ENCODE measurements around the gene TREH. TPM values are rescaled to one million over a fixed set of nuclear protein-coding genes. Genes with fewer than 3 reads are reported as not detected.

The TREH gene
- total and polyA plus RNA-seq, 2 of the 8 experiments (the other 6 are each of a cell fraction or from before 2014, with no cell fraction given) = 0.03 TPM; not detected in 1

GRCh38 chr11:118666371-118666770, 13.1 kb downstream of the TREH start:
- Histone ChIP-seq H3K4me2 (ENCODE audit: insufficient read depth in 1 of 2, low read depth in 2 of 2, low read length in 2 of 2) (no peak overlapping the region), H3K56ac (replicated peaks; ENCODE audit: insufficient read length, low read depth, low read length) (no peak overlapping the region), H3K36me3 (ENCODE audit: control insufficient read depth in 2 of 4, insufficient read depth in 4 of 4, low read length in 3 of 4) (no peaks in the 10 kb centered on the region), H3K18ac (ENCODE audit: extremely low read depth, low read length) (no peak overlapping the region), H3K14ac (ENCODE audit: insufficient read length) (no peak overlapping the region), H2BK20ac (ENCODE audit: low read length) (no peak overlapping the region), H3K4me1 (replicated peaks in 1 of 4; ENCODE audit: control insufficient read depth in 3 of 4, insufficient read depth in 4 of 4, low read length in 3 of 4) (no peaks in the 10 kb centered on the region; a peak in 2 of 7 replicates), H3K9me3 (ENCODE audit: insufficient read depth in 2 of 2, low read depth in 1 of 2, low read length in 1 of 2) (no peaks in the 10 kb centered on the region), H2BK12ac (ENCODE audit: low read depth, low read length) (no peak overlapping the region), H3K27ac (ENCODE audit: low read depth, low read length) (no peak overlapping the region), H3K79me2 (ENCODE audit: control insufficient read depth in 1 of 2, insufficient read depth in 2 of 2, low read length in 2 of 2) (no peaks in the 10 kb centered on the region), H3K79me1 (ENCODE audit: low read depth, low read length) (no peaks in the 10 kb centered on the region), H2AFZ (ENCODE audit: low read length) (0 out of 2 replicates have a peak overlapping the region, but pooled peaks have one; percentile 9), H4K20me1 (replicated peaks in 1 of 2; ENCODE audit: control insufficient read depth in 1 of 2, insufficient read depth in 2 of 2, low read length in 2 of 2) (no peaks in the 10 kb centered on the region), H3K23ac (ENCODE audit: insufficient read length) (no peak overlapping the region), H4K5ac (ENCODE audit: insufficient read length, low read depth, low read length) (no peak overlapping the region), H3K23me2 (ENCODE audit: low read depth, low read length) (no peaks in the 10 kb centered on the region; the same call in 1 of the 2 replicates), H3K27me3 (replicated peaks in 1 of 4; ENCODE audit: control insufficient read depth in 3 of 4, extremely low read depth in 1 of 4, insufficient read depth in 3 of 4, low read length in 3 of 4) (no peaks in the 10 kb centered on the region), H4K91ac (replicated peaks; ENCODE audit: insufficient read length, low read length) (no peak overlapping the region), H2BK5ac (ENCODE audit: low read depth, low read length) (no peak overlapping the region), H2BK120ac (replicated peaks; ENCODE audit: low read depth, low read length) (no peak overlapping the region), H2BK15ac (ENCODE audit: low read length) (no peak overlapping the region), H4K8ac (ENCODE audit: extremely low read depth, insufficient read depth, low read length) (no peak overlapping the region), H3K4ac (replicated peaks; ENCODE audit: insufficient read length, low read depth, low read length) (no peak overlapping the region), H3K4me3 (ENCODE audit: extremely low read depth in 1 of 4, insufficient read depth in 2 of 4, low read depth in 3 of 4, low read length in 4 of 4) (no peak overlapping the region), H3K9ac (replicated peaks in 1 of 4; ENCODE audit: extremely low read depth in 1 of 4, low read depth in 3 of 4, low read length in 3 of 4) (no peak overlapping the region), H2AK5ac (ENCODE audit: low read depth, low read length) (no peak overlapping the region)
- TF ChIP-seq CREB1 (IDR thresholded peaks at IDR 0.05) = no peak
- TF ChIP-seq SP1 (IDR thresholded peaks at IDR 0.05; ENCODE audit: low read depth, low read length) = no peak
- TF ChIP-seq POLR2A (IDR thresholded peaks at IDR 0.05; ENCODE audit: control extremely low read depth in 1 of 2, low read depth in 2 of 2, low read length in 2 of 2) = no peak
- TF ChIP-seq EP300 (IDR thresholded peaks at IDR 0.05; ENCODE audit: borderline replicate concordance in 1 of 2, low read depth in 2 of 2, low read length in 2 of 2) = no peak
- no peak for TF ChIP-seq CHD1 (IDR thresholded peaks at IDR 0.05; ENCODE audit: low read depth, low read length)
- TF ChIP-seq GTF2F1 (IDR thresholded peaks at IDR 0.05; ENCODE audit: borderline replicate concordance, low read depth, low read length) = no peak
- no peak for TF ChIP-seq SRF (IDR thresholded peaks at IDR 0.05; ENCODE audit: low read depth, low read length)
- TF ChIP-seq CEBPB (IDR thresholded peaks at IDR 0.05; ENCODE audit: low read depth, low read length) = no peak
- no peak for TF ChIP-seq KDM4A (IDR thresholded peaks at IDR 0.05; ENCODE audit: low read depth, low read length, severe bottlenecking)
- no peak for TF ChIP-seq ATF3 (IDR thresholded peaks at IDR 0.05; ENCODE audit: insufficient read depth, low read depth, low read length)
- TF ChIP-seq SUZ12 (IDR thresholded peaks at IDR 0.05; ENCODE audit: low read length) = no peak
- no peak for TF ChIP-seq RFX5 (IDR thresholded peaks at IDR 0.05; ENCODE audit: borderline replicate concordance, low read depth, low read length)
- TF ChIP-seq GABPA (IDR thresholded peaks at IDR 0.05; ENCODE audit: borderline replicate concordance, insufficient read depth, low read length) = no peak
- TF ChIP-seq SP4 (IDR thresholded peaks at IDR 0.05; ENCODE audit: low read length) = no peak
- TF ChIP-seq FOSL1 (IDR thresholded peaks at IDR 0.05; ENCODE audit: insufficient read depth, low read depth, low read length) = no peak
- no peak for FAIRE-seq
- ChIA-PET CTCF (ENCODE audit: partially characterized antibody) (interaction anchor here (0.7 to 8.4 kb wide), 5 partner anchors 6 to 30 kb away, joined by 3 to 86 read pairs (median 4); no protein-coding TSS in a partner anchor), POLR2A (ENCODE audit: partially characterized antibody) (interaction anchor here (1.1 to 1.3 kb wide), 2 partner anchors 60 to 326 kb away, joined by 3 to 5 read pairs; no protein-coding TSS in a partner anchor)
- DNase-seq (ENCODE audit: low read depth in 1 of 2, low spot score in 2 of 2) = no peak
- 85% methylated on average over 5 of the region's 5 CpGs; no CpG with 5 or more reads in 1 of the 2 experiments for WGBS, 2 experiments (ENCODE audit: extremely low coverage in 1 of 2, insufficient coverage in 1 of 2, insufficient read length in 1 of 2, insufficient replicate concordance in 2 of 2, low coverage in 1 of 2, low lambda C conversion rate in 2 of 2, missing lambda C conversion rate in 1 of 2)
